ENCODE measurements around the gene SP2.

Gene SP2

DNA sequence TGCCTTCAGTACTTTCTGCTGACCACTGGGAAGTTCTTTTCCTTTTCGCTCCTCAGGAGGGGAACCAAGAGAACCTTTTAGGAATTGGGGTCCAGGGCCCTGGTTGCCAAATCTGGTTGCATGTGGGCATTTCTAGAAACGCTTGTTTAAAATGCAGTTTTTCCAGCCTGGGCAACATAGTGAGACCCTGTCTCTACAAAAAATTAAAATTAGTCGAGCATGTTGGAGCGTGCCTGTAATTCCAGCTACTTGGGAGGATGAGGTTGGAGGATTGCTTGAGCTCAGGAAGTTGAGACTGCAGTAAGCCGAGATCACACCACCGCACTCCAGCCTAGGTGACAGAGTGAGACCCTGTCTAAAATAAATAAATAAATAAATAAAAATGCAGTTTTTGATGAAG is 46.5 kb downstream of the SP2 start:
- 93 to 97% methylated on average over 3 of the region's 6 CpGs for WGBS, 2 experiments (ENCODE audit: insufficient coverage in 2 of 2)
- H3K9me3 ChIP-seq (ENCODE audit: control insufficient read depth, low read length), result no peaks in the 10 kb centered on the region
- H3K4me3 ChIP-seq (ENCODE audit: extremely low read depth, insufficient read depth, low read length, poor library complexity, severe bottlenecking), result no peak overlapping the region
- peaks cover 7% of the 10 kb centered on the region for H3K4me1 ChIP-seq (ENCODE audit: control insufficient read depth, insufficient read depth, low read length, poor library complexity, severe bottlenecking)
- H3K27ac ChIP-seq (ENCODE audit: low read depth, low read length, severe bottlenecking), result no peak overlapping the region
- H3K36me3 ChIP-seq (ENCODE audit: control insufficient read depth, insufficient read depth, low read length), result no peaks in the 10 kb centered on the region

DNA sequence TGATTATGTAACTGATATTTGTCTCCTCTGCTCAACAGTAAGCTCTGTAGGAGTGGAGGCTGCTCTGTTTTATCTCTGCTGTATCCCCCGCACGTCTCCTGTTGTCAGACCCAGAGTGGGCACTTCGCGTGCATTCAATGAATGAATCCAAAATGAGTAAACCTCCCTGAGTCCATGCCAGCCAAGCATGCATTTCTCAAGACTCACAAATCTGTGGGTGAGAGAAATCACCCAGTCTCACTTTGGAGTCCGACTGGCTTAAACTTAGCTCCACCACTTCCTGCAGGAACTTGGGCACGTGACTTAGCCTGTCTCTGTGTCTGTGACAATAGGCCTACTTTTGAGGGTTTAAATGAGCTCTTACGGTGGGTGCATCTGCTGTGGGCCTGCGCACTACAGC is 49.0 kb downstream of the SP2 start:
- Histone ChIP-seq H3K9me3 (ENCODE audit: control insufficient read depth, low read length) (no peaks in the 10 kb centered on the region), H3K4me1 (ENCODE audit: control insufficient read depth, insufficient read depth, low read length, poor library complexity, severe bottlenecking) (peaks cover 11% of the 10 kb centered on the region), H3K36me3 (ENCODE audit: control insufficient read depth, insufficient read depth, low read length) (no peaks in the 10 kb centered on the region), H3K4me3 (ENCODE audit: extremely low read depth, insufficient read depth, low read length, poor library complexity, severe bottlenecking) (no peak overlapping the region), H3K27ac (ENCODE audit: low read depth, low read length, severe bottlenecking) (no peak overlapping the region)
- WGBS, 2 experiments (ENCODE audit: insufficient coverage in 2 of 2), result 84 to 92% methylated on average over 8 of the region's 8 CpGs

DNA sequence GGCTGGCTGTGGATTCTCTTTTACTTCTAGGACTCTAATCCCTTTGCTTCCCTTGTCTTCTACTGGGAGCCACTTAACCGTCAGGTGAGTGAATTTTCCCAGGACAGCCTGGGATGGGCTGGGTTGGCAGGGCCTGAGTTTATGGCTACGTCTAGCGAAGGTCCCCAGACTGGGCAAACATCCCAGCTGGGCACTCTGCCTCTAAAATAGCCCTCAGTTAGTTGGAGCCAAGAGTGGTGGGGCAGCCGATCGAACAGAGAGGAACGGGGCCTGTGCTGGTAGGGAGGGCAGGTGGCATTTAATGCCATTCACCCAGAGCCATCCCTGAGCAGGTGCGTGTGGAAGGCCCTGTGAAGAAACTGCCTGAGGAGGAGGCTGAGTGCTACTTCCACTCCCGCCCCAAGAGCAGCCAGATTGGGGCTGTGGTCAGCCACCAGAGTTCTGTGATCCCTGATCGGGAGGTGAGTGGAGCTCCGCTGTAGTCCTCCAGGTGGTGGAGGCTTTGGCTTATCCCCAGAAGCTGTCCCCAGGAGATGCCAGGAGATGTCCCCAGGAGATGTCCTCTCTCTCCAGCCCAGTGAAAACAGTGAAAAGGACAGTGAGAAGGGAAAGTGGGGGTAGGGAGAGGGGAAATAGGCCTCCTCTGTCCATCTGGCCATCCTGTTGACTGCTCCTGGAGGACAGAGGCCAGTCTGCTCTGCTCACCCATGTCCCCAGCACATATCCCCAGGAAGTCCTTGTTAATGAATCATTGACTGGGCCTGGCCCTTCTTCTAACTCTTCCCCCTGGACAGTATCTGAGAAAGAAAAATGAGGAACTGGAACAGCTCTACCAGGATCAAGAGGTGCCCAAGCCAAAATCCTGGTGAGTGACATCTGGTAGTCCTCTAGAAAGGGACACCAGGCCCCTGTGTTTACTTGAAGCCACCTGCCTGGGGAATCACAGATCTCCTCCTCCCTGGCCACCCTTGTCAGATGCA is 49.8 kb downstream of the SP2 start:
- 90 to 93% methylated on average over 8 to 10 of the region's 10 CpGs for WGBS, 2 experiments (ENCODE audit: insufficient coverage in 2 of 2)
- no peaks in the 10 kb centered on the region for H3K9me3 ChIP-seq (ENCODE audit: control insufficient read depth, low read length)
- H3K4me1 ChIP-seq (ENCODE audit: control insufficient read depth, insufficient read depth, low read length, poor library complexity, severe bottlenecking), result peaks cover 11% of the 10 kb centered on the region
- H3K27ac ChIP-seq (ENCODE audit: low read depth, low read length, severe bottlenecking), result no peak overlapping the region
- H3K36me3 ChIP-seq (ENCODE audit: control insufficient read depth, insufficient read depth, low read length), result no peaks in the 10 kb centered on the region
- no peak overlapping the region for H3K4me3 ChIP-seq (ENCODE audit: extremely low read depth, insufficient read depth, low read length, poor library complexity, severe bottlenecking)

DNA sequence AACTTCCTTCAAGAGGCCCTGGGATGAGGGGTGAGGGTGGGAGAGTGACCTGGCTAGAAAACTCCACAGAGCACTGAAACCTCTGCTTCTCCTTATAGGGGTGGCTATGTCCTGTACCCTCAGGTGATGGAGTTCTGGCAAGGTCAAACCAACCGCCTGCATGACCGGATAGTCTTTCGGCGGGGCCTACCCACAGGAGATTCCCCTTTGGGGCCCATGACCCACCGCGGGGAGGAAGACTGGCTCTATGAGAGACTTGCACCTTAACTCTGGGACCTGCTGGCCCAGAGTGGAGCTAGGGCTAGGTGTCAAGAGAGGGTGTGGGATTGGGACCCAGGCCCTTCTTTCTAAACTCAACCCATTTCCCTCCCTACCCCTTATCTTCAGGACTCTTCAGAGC is 50.5 kb downstream of the SP2 start:
- no peaks in the 10 kb centered on the region for H3K9me3 ChIP-seq (ENCODE audit: control insufficient read depth, low read length)
- peaks cover 11% of the 10 kb centered on the region for H3K4me1 ChIP-seq (ENCODE audit: control insufficient read depth, insufficient read depth, low read length, poor library complexity, severe bottlenecking)
- H3K36me3 ChIP-seq (ENCODE audit: control insufficient read depth, insufficient read depth, low read length), result no peaks in the 10 kb centered on the region
- no peak overlapping the region for H3K4me3 ChIP-seq (ENCODE audit: extremely low read depth, insufficient read depth, low read length, poor library complexity, severe bottlenecking)
- 100% methylated on average over 1 to 4 of the region's 6 CpGs for WGBS, 2 experiments (ENCODE audit: insufficient coverage in 2 of 2)
- no peak overlapping the region for H3K27ac ChIP-seq (ENCODE audit: low read depth, low read length, severe bottlenecking)

DNA sequence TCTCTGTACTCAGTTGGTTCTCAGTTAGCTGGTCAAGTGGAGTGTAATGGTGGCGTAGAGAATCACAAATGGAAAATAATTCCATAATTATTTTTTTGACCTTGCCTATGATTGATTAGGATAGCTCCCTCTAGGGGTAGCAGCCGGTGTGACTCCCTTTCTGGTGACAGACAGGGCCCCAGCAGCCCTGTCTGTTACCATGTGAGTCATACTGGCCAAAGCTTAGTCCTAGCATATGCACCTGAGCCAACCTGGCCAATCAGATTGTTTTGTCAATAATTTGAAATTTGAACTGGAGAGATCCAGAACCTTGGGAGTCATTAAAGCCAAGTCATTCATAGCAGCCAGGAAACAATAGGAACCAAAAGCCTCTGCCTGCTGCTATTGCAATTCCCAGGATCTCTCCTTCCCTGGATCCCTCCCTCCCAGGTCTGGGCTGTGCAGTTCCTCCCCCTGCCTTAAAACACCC is 50.9 kb downstream of the SP2 start:
- Histone ChIP-seq H3K36me3 (ENCODE audit: control insufficient read depth, insufficient read depth, low read length) (no peaks in the 10 kb centered on the region), H3K9me3 (ENCODE audit: control insufficient read depth, low read length) (no peaks in the 10 kb centered on the region), H3K27ac (ENCODE audit: low read depth, low read length, severe bottlenecking) (no peak overlapping the region), H3K4me1 (ENCODE audit: control insufficient read depth, insufficient read depth, low read length, poor library complexity, severe bottlenecking) (peaks cover 8% of the 10 kb centered on the region), H3K4me3 (ENCODE audit: extremely low read depth, insufficient read depth, low read length, poor library complexity, severe bottlenecking) (no peak overlapping the region)
- WGBS, 2 experiments (ENCODE audit: insufficient coverage in 2 of 2), result 0% methylated on average over 1 of the region's 2 CpGs

DNA sequence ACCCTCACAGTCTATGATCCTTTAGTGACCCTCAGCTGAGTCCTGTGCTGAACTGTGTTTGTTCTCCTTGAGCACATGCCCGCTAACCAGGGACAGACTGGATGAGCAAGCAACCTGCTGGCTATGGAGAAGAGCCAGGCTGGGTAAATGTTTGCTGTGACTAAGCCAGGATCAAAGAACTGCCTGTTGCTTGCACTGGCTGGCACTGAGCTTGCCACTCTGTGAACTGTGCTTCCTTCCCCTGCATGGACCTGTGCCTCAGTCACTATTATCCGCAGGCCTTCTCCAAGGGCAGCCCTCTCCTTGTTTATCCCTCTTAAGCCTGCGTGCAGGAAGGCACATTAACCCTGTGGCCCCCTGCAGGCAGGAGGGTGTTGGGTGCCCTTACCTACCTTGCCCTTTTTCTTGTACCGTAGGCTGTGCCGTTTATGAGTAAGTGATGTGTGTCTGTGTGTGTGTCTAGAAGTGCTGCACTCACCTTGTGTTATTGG is 52.7 kb downstream of the SP2 start:
- 90 to 93% methylated on average over 2 to 5 of the region's 5 CpGs for WGBS, 2 experiments (ENCODE audit: insufficient coverage in 2 of 2)
- peaks cover 4% of the 10 kb centered on the region for H3K4me1 ChIP-seq (ENCODE audit: control insufficient read depth, insufficient read depth, low read length, poor library complexity, severe bottlenecking)
- H3K9me3 ChIP-seq (ENCODE audit: control insufficient read depth, low read length), result no peaks in the 10 kb centered on the region
- H3K27ac ChIP-seq (ENCODE audit: low read depth, low read length, severe bottlenecking), result no peak overlapping the region
- no peaks in the 10 kb centered on the region for H3K36me3 ChIP-seq (ENCODE audit: control insufficient read depth, insufficient read depth, low read length)
- H3K4me3 ChIP-seq (ENCODE audit: extremely low read depth, insufficient read depth, low read length, poor library complexity, severe bottlenecking), result no peak overlapping the region

DNA sequence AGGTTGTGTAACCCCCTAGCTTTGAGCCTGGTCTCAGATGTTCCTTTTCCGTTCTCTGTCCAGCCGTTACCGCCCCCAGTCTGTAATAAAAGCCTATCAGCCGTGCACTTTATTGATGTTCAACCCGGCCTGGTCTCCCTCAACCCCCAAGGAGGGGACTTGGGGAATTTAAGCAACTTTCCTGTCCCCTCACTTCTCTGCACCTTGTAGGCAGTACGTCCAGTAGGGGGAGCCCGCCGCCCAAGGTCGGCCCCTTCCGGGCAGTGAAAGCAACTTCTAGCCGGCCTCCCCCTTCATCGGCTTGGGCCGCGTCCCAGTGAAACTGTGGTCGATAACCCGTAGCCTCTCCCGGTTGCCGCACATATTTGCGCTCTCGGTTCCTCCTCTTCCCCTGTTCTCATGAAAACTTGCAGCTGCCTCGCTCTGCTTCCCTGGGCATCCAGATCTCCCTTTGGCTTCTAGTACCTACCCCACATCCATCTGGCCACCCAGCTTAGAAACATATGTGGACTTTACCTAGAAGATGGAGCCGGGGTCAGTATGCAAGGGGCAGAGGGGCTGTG is 53.2 kb downstream of the SP2 start:
- 5 to 6% methylated on average over 20 of the region's 22 CpGs for WGBS, 2 experiments (ENCODE audit: insufficient coverage in 2 of 2)
- H3K27ac ChIP-seq (ENCODE audit: low read depth, low read length, severe bottlenecking), result no peak overlapping the region
- H3K4me1 ChIP-seq (ENCODE audit: control insufficient read depth, insufficient read depth, low read length, poor library complexity, severe bottlenecking), result peaks cover 4% of the 10 kb centered on the region
- no peaks in the 10 kb centered on the region for H3K9me3 ChIP-seq (ENCODE audit: control insufficient read depth, low read length)
- no peak overlapping the region for H3K4me3 ChIP-seq (ENCODE audit: extremely low read depth, insufficient read depth, low read length, poor library complexity, severe bottlenecking)
- no peaks in the 10 kb centered on the region for H3K36me3 ChIP-seq (ENCODE audit: control insufficient read depth, insufficient read depth, low read length)

DNA sequence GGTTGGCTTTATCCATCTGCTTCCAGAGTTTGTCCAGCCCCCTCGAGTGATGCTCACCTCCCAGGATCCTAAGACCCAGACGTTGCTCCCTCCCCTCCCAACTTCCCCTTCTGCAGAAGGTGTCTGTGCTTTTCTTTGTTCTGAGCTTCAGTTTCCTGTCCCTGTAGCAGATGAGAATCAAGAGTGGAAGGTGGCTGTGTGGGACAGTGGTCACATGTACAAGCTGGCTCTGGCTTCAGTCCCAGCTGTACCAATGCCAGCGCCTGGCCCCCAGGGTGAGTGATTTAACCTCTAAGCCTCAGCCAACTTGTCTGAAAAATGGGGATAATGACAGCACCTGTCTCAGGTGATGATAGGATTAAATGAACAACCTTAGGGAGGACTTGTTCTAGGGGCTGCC is 53.9 kb downstream of the SP2 start:
- Histone ChIP-seq H3K4me3 (ENCODE audit: extremely low read depth, insufficient read depth, low read length, poor library complexity, severe bottlenecking) (no peak overlapping the region), H3K4me1 (ENCODE audit: control insufficient read depth, insufficient read depth, low read length, poor library complexity, severe bottlenecking) (peaks cover 4% of the 10 kb centered on the region), H3K36me3 (ENCODE audit: control insufficient read depth, insufficient read depth, low read length) (no peaks in the 10 kb centered on the region), H3K27ac (ENCODE audit: low read depth, low read length, severe bottlenecking) (no peak overlapping the region), H3K9me3 (ENCODE audit: control insufficient read depth, low read length) (no peaks in the 10 kb centered on the region)
- 80 to 88% methylated on average over 1 to 3 of the region's 3 CpGs for WGBS, 2 experiments (ENCODE audit: insufficient coverage in 2 of 2)

DNA sequence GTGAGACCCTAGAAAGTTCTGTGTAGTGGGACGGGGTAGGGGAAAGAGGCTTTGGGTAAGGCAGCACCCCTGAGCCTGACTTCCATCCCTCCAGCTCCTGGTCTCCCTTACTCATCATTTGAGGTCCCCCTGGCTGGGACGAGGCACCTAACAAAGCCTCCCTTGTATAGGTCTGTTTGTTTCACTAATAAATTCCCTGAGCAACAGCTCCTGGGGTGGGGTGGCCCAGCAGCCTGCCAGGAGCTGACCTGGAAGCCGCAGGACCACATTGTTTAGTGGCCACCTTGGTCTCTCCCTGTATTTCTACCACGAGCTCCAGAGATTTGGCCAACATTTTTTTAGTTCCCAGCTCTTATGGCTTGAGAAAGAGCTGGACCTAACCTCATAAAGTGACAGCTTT is 54.4 kb downstream of the SP2 start:
- Histone ChIP-seq H3K4me3 (ENCODE audit: extremely low read depth, insufficient read depth, low read length, poor library complexity, severe bottlenecking) (no peak overlapping the region), H3K4me1 (ENCODE audit: control insufficient read depth, insufficient read depth, low read length, poor library complexity, severe bottlenecking) (peaks cover 4% of the 10 kb centered on the region), H3K27ac (ENCODE audit: low read depth, low read length, severe bottlenecking) (no peak overlapping the region), H3K9me3 (ENCODE audit: control insufficient read depth, low read length) (no peaks in the 10 kb centered on the region), H3K36me3 (ENCODE audit: control insufficient read depth, insufficient read depth, low read length) (no peaks in the 10 kb centered on the region)
- WGBS, 2 experiments (ENCODE audit: insufficient coverage in 2 of 2), result 85 to 90% methylated on average over 2 of the region's 4 CpGs

DNA sequence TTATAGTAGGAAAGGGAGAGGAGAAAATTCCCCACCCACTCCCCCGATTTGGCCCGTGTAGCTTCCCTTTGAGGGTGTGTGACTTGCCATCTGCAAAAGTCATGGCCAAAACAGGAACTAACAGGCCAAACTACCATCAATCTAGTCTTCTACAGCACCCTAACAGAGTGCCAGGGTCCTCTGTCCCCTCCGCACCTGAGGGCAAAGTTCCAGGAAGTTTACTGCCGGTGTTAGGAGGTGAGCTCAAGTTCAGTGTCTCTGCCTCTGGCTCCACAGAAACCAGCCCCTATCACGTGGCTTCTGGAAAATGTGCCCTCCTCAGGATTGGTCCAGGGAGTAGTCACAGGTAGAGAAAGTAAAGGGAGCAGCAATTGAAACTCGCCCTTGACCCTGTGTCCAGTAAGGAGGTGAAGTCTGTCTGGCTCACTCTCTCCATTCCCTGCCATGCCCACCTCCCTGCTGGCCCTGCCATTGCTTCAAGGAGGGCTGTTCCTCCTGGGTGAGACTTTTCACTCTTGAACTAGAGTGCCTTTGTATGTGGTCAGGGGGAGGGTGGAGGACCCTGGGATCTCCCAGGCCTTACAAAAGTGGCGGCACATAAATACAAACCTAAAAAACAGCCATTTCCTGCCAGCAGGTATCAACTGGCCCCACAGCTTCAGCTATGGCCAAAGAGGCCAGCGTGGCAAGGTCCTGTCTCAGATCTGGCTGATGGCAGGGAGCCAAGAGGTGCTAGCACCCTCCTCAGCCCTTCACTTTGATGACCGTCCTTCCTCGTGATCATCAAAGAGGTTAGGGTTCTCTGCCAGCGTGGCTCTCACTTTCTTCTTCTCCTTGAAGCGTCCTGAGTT is 56.4 kb downstream of the SP2 start:
- 95 to 96% methylated on average over 8 to 9 of the region's 12 CpGs for WGBS, 2 experiments (ENCODE audit: insufficient coverage in 2 of 2)
- no peaks in the 10 kb centered on the region for H3K9me3 ChIP-seq (ENCODE audit: control insufficient read depth, low read length)
- H3K4me1 ChIP-seq (ENCODE audit: control insufficient read depth, insufficient read depth, low read length, poor library complexity, severe bottlenecking), result peaks cover 4% of the 10 kb centered on the region
- no peaks in the 10 kb centered on the region for H3K36me3 ChIP-seq (ENCODE audit: control insufficient read depth, insufficient read depth, low read length)
- H3K4me3 ChIP-seq (ENCODE audit: extremely low read depth, insufficient read depth, low read length, poor library complexity, severe bottlenecking), result no peak overlapping the region
- no peak overlapping the region for H3K27ac ChIP-seq (ENCODE audit: low read depth, low read length, severe bottlenecking)
